Measurements from ENCODE around the gene SSBP3.

The SSBP3 gene

DNA sequence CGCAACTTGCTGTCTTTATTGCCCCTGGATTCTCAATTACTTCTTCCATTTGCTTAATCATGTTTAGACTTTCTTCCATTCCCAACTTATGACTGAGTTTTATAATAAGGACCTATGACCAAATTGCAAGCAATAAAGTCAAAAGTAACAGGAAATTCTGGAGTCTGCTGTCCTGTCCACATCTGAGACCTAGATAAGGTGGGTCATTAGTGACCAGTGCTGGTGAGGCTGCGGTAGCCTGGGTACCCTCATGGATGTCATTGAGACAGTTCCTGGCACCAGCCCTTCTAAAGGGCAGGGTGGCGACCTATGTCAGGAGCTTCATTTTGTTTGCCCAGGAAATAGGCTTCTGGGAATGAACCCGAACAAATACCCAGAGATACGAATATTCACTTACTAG, 30.6 kb upstream of the SSBP3 start:
- Histone ChIP-seq H3K4me3 (ENCODE audit: insufficient read depth, low read length, poor library complexity, severe bottlenecking) (no peak overlapping the region), H3K27me3 (ENCODE audit: low read length) (no peaks in the 10 kb centered on the region), H3K27ac (ENCODE audit: low read depth, low read length) (no peak overlapping the region), H3K9ac (ENCODE audit: low read length) (no peak overlapping the region), H3K36me3 (ENCODE audit: low read length) (no peaks in the 10 kb centered on the region), H3K9me2 (replicated peaks; ENCODE audit: insufficient read depth, low read length) (no peaks in the 10 kb centered on the region), H3F3A (ENCODE audit: insufficient read depth) (no peaks in the 10 kb centered on the region), H3K79me2 (ENCODE audit: insufficient read depth, low read length) (no peaks in the 10 kb centered on the region), H3K4me2 (ENCODE audit: low read depth, low read length, poor library complexity, severe bottlenecking) (no peak overlapping the region), H3K9me3 (ENCODE audit: insufficient read depth, low read length) (no peaks in the 10 kb centered on the region), H2AFZ (ENCODE audit: low read depth, low read length, severe bottlenecking) (no peak overlapping the region), H4K20me1 (ENCODE audit: low read depth, low read length) (no peaks in the 10 kb centered on the region)
- no peak for TF ChIP-seq EZH2phosphoT487 (conservative IDR thresholded peaks at IDR 0.05; ENCODE audit: low read length)
- TF ChIP-seq, protein P1, sequence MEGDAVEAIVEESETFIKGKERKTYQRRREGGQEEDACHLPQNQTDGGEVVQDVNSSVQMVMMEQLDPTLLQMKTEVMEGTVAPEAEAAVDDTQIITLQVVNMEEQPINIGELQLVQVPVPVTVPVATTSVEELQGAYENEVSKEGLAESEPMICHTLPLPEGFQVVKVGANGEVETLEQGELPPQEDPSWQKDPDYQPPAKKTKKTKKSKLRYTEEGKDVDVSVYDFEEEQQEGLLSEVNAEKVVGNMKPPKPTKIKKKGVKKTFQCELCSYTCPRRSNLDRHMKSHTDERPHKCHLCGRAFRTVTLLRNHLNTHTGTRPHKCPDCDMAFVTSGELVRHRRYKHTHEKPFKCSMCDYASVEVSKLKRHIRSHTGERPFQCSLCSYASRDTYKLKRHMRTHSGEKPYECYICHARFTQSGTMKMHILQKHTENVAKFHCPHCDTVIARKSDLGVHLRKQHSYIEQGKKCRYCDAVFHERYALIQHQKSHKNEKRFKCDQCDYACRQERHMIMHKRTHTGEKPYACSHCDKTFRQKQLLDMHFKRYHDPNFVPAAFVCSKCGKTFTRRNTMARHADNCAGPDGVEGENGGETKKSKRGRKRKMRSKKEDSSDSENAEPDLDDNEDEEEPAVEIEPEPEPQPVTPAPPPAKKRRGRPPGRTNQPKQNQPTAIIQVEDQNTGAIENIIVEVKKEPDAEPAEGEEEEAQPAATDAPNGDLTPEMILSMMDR (IDR thresholded peaks at IDR 0.05; ENCODE audit: insufficient read depth, low read length, poor library complexity, severe bottlenecking): no peak

DNA sequence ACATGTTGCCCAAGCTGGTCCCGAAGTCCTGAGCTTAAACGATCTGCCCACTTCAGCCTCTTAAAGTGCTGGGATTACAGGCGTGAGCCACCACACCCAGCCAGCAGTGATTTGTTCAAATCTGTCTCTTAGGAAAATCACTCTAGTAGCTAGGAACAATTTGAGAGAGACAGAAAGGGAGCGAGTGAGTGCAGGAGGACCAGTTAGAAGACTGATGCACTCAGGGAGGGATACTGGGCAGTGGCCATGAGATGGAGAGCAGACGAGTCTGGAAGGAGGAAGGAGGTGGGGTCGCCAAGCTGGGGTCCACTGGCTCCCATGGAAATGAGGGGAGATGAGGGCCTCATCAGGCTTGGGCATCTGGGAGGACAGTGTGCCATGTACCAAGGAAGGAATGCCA, 23.6 kb upstream of the SSBP3 start:
- Histone ChIP-seq H3F3A (ENCODE audit: insufficient read depth) (no peaks in the 10 kb centered on the region), H2AFZ (ENCODE audit: low read depth, low read length, severe bottlenecking) (no peak overlapping the region)

DNA sequence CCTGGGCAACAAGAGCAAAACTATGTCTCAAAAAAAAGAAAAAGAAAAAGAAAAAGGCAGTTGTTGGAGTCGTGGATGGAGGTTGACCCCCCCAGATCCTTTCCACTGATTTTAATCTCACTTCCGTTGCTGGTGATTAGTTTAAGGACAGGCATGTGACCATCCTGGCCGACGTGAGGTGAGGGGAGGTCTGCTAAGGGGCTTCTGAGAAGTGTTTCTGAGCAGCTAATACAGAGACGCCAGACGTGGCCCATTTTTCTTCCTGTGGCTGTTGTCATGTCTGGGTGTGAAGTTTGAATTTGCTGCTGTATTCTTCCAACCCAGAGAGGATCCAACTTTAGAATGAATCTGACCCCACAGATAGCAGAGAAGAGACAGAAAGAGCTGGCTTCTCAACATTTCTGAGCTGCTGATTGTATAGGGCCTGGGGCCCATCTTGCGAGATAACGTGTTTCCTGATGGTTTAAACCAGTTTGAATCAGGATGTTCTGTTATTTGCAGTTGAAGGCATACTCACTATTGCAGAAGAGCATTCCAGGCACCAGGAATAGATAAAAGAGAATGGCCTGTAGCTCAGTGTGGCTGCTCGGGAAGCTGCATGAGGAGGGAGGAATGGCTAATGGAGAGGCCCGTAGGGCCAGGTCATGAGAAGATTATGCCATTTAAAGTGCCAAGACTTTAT, 22.8 kb upstream of the SSBP3 start:
- Histone ChIP-seq H4K20me1 (ENCODE audit: low read depth, low read length) (no peaks in the 10 kb centered on the region), H2AFZ (ENCODE audit: low read depth, low read length, severe bottlenecking) (no peak overlapping the region), H3K27me3 (ENCODE audit: low read length) (no peaks in the 10 kb centered on the region), H3K9me2 (replicated peaks; ENCODE audit: insufficient read depth, low read length) (no peaks in the 10 kb centered on the region), H3K79me2 (ENCODE audit: insufficient read depth, low read length) (no peaks in the 10 kb centered on the region), H3K9ac (ENCODE audit: low read length) (no peak overlapping the region), H3K4me3 (ENCODE audit: insufficient read depth, low read length, poor library complexity, severe bottlenecking) (no peak overlapping the region), H3F3A (ENCODE audit: insufficient read depth) (no peaks in the 10 kb centered on the region), H3K4me2 (ENCODE audit: low read depth, low read length, poor library complexity, severe bottlenecking) (no peak overlapping the region), H3K9me3 (ENCODE audit: insufficient read depth, low read length) (no peaks in the 10 kb centered on the region), H3K27ac (ENCODE audit: low read depth, low read length) (no peak overlapping the region), H3K36me3 (ENCODE audit: low read length) (no peaks in the 10 kb centered on the region)
- TF ChIP-seq EZH2phosphoT487 (conservative IDR thresholded peaks at IDR 0.05; ENCODE audit: low read length): no peak
- TF ChIP-seq, protein P1 (IDR thresholded peaks at IDR 0.05; ENCODE audit: insufficient read depth, low read length, poor library complexity, severe bottlenecking): no peak

More for the DNA sequence above, 23.6 kb upstream of the SSBP3 start:
- TF ChIP-seq EZH2phosphoT487 (conservative IDR thresholded peaks at IDR 0.05; ENCODE audit: low read length): no peak
- TF ChIP-seq, protein P1 (IDR thresholded peaks at IDR 0.05; ENCODE audit: insufficient read depth, low read length, poor library complexity, severe bottlenecking): no peak
- H3K27me3 ChIP-seq (ENCODE audit: low read length): no peaks in the 10 kb centered on the region
- H3K36me3 ChIP-seq (ENCODE audit: low read length): no peaks in the 10 kb centered on the region
- H3K4me2 ChIP-seq (ENCODE audit: low read depth, low read length, poor library complexity, severe bottlenecking): no peak overlapping the region
- H3K9ac ChIP-seq (ENCODE audit: low read length): no peak overlapping the region
- H3K79me2 ChIP-seq (ENCODE audit: insufficient read depth, low read length): no peaks in the 10 kb centered on the region
- no peaks in the 10 kb centered on the region for H3K9me2 ChIP-seq (replicated peaks; ENCODE audit: insufficient read depth, low read length)
- no peaks in the 10 kb centered on the region for H4K20me1 ChIP-seq (ENCODE audit: low read depth, low read length)
- no peak overlapping the region for H3K4me3 ChIP-seq (ENCODE audit: insufficient read depth, low read length, poor library complexity, severe bottlenecking)
- H3K27ac ChIP-seq (ENCODE audit: low read depth, low read length): no peak overlapping the region
- H3K9me3 ChIP-seq (ENCODE audit: insufficient read depth, low read length): no peaks in the 10 kb centered on the region
